ENCODE measurements around the gene HOXD12. TPM values are rescaled to one million over a fixed set of nuclear protein-coding genes. Genes with fewer than 3 reads are reported as not detected.

The HOXD12 gene
- total and polyA plus RNA-seq, 4 donors = not detected

DNA sequence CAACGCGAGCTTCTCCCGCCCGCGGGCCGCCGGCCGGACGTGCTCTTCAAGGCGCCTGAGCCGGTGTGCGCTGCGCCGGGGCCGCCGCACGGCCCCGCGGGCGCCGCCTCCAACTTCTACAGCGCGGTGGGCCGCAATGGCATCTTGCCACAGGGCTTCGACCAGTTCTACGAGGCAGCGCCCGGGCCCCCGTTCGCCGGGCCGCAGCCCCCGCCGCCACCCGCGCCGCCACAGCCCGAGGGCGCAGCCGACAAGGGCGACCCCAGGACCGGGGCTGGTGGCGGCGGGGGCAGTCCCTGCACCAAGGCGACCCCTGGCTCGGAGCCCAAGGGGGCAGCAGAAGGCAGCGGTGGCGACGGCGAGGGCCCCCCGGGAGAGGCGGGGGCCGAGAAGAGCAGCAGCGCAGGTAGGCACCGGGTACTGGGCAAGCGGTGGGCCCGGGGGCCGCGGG, 8.2 kb downstream of the HOXD12 start:
- Histone ChIP-seq H3K27ac (ENCODE audit: low read depth in 1 of 2, low read length in 1 of 2) (no peak overlapping the region), H3K4me1 (ENCODE audit: control insufficient read depth in 5 of 5, insufficient read depth in 5 of 5, low read length in 5 of 5) (peaks cover 0 to 18% (median 4%) of the 10 kb centered on the region in 5 donors), H3K9me3 (ENCODE audit: control insufficient read depth in 4 of 4, insufficient read depth in 3 of 4, low read length in 3 of 4) (peaks cover 0 to 18% (median 0%) of the 10 kb centered on the region in 4 donors), H3K4me3 (no peak overlapping the region), H3K9ac (ENCODE audit: insufficient read depth in 1 of 2, low read length in 2 of 2) (no peak overlapping the region), H3K27me3 (ENCODE audit: control insufficient read depth in 3 of 3, insufficient read depth in 3 of 3, low read length in 2 of 3) (peaks cover 51 to 92% (median 87%) of the 10 kb centered on the region in 3 donors), H3K36me3 (ENCODE audit: control insufficient read depth in 4 of 4, insufficient read depth in 4 of 4, low read length in 4 of 4) (no peaks in the 10 kb centered on the region)
- DNase-seq = no peak
- 2 to 4% methylated on average over 22 to 59 of the region's 59 CpGs for WGBS, 2 donors
- TF ChIP-seq, protein P1, sequence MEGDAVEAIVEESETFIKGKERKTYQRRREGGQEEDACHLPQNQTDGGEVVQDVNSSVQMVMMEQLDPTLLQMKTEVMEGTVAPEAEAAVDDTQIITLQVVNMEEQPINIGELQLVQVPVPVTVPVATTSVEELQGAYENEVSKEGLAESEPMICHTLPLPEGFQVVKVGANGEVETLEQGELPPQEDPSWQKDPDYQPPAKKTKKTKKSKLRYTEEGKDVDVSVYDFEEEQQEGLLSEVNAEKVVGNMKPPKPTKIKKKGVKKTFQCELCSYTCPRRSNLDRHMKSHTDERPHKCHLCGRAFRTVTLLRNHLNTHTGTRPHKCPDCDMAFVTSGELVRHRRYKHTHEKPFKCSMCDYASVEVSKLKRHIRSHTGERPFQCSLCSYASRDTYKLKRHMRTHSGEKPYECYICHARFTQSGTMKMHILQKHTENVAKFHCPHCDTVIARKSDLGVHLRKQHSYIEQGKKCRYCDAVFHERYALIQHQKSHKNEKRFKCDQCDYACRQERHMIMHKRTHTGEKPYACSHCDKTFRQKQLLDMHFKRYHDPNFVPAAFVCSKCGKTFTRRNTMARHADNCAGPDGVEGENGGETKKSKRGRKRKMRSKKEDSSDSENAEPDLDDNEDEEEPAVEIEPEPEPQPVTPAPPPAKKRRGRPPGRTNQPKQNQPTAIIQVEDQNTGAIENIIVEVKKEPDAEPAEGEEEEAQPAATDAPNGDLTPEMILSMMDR (IDR thresholded peaks at IDR 0.05; ENCODE audit: control extremely low read depth, extremely low read depth) = no peak
- no peak for ATAC-seq (ENCODE audit: insufficient read depth, low FRiP score)

DNA sequence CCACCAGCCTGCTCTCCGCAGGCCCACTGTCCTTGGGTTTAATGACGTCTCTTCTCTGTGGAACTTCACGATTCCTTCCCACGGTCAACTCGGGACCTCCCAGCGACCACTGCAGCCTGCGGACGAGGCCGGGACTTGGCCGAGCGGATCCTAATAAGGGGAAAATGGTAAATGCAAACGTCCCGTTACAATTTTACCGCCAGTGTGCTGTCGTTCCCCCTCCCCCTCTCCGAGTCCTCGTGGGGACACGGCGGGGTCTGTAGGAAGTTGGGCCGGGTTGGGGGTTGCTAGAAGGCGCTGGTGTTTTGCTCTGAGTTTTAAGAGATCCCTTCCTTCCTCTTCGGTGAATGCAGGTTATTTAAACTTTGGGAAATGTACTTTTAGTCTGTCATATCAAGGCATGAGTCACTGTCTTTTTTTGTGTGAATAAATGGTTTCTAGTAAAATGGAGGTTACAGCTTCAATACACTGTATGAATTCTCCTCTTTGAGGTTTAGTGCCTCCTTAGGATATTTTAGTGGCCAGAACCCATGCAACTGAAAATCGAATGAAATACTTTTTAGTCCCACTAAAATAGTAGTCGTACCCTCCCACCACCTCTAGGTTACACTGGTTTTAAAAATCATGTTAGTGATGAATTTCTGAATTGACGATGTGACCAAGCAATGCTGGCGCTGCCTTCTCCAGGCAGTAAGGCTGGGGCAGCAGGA, 9.8 kb downstream of the HOXD12 start:
- no peak for DNase-seq
- Histone ChIP-seq H3K27me3 (ENCODE audit: control insufficient read depth in 3 of 3, insufficient read depth in 3 of 3, low read length in 2 of 3) (peaks cover 49 to 92% (median 87%) of the 10 kb centered on the region in 3 donors), H3K9ac (ENCODE audit: insufficient read depth in 1 of 2, low read length in 2 of 2) (no peak overlapping the region), H3K27ac (ENCODE audit: low read depth in 1 of 2, low read length in 1 of 2) (no peak overlapping the region), H3K9me3 (ENCODE audit: control insufficient read depth in 4 of 4, insufficient read depth in 3 of 4, low read length in 3 of 4) (peaks cover 0 to 24% (median 0%) of the 10 kb centered on the region in 4 donors), H3K36me3 (ENCODE audit: control insufficient read depth in 4 of 4, insufficient read depth in 4 of 4, low read length in 4 of 4) (no peaks in the 10 kb centered on the region), H3K4me3 (no peak overlapping the region), H3K4me1 (ENCODE audit: control insufficient read depth in 5 of 5, insufficient read depth in 5 of 5, low read length in 5 of 5) (peaks cover 0 to 18% (median 1%) of the 10 kb centered on the region in 5 donors)
- WGBS, 2 donors = 7 to 12% methylated on average over 26 of the region's 26 CpGs
- ATAC-seq (ENCODE audit: insufficient read depth, low FRiP score) = no peak
- TF ChIP-seq, protein P1 (IDR thresholded peaks at IDR 0.05; ENCODE audit: control extremely low read depth, extremely low read depth) = no peak

DNA sequence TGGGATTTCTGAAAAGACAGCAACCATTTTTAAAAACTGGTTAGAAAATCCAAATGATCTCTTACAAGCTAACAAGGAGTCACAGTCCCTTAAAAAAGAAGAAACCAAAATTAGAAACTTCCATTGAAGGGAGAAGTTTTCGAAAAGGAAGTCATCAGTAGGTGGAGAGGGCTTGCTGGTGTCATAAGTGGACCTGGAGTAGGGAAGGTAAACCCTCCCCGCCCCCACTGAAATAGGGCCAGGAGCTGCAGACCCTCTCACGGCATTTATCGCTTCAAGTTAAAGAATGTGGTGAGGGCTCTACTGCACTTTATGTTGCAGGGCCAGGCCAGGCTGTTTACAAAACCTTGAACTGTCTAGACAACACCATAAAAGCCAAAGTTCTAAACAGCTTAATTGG, 10.4 kb downstream of the HOXD12 start:
- no peak overlapping the region for H3K9ac ChIP-seq (ENCODE audit: insufficient read depth in 1 of 2, low read length in 2 of 2)
- no peak overlapping the region for H3K27ac ChIP-seq (ENCODE audit: low read depth in 1 of 2, low read length in 1 of 2)
- peaks cover 43 to 92% (median 88%) of the 10 kb centered on the region in 3 donors for H3K27me3 ChIP-seq (ENCODE audit: control insufficient read depth in 3 of 3, insufficient read depth in 3 of 3, low read length in 2 of 3)
- TF ChIP-seq, protein P1 (IDR thresholded peaks at IDR 0.05; ENCODE audit: control extremely low read depth, extremely low read depth) = no peak
- H3K4me3 ChIP-seq = no peak overlapping the region
- WGBS, 2 donors = 12 to 19% methylated on average over 4 of the region's 4 CpGs
- H3K4me1 ChIP-seq (ENCODE audit: control insufficient read depth in 5 of 5, insufficient read depth in 5 of 5, low read length in 5 of 5) = peaks cover 0 to 18% (median 0%) of the 10 kb centered on the region in 5 donors
- ATAC-seq (ENCODE audit: insufficient read depth, low FRiP score) = no peak
- peaks cover 0 to 23% (median 0%) of the 10 kb centered on the region in 4 donors for H3K9me3 ChIP-seq (ENCODE audit: control insufficient read depth in 4 of 4, insufficient read depth in 3 of 4, low read length in 3 of 4)
- no peak for DNase-seq
- H3K36me3 ChIP-seq (ENCODE audit: control insufficient read depth in 4 of 4, insufficient read depth in 4 of 4, low read length in 4 of 4) = no peaks in the 10 kb centered on the region

Data from lung (tissue), 12 donors.